Type B pancreatic cell (in vitro differentiated cells): ENCODE measurements around the gene APBA2. TPM values are rescaled to one million over a fixed set of nuclear protein-coding genes. Genes with fewer than 3 reads are reported as not detected.

Experiments used
- DNase-seq: peaks from one replicate; pipeline ENCODE4 v3.0.0; 2021; ENCODE audit warnings: mixed read lengths; ENCODE audit not compliant: unreplicated experiment; ENCODE audit errors: extremely low spot score
- H3K27ac Mint-ChIP-seq: 2 replicates; pipeline ENCODE4 v1.8.0; 2021; ENCODE audit warnings: mild to moderate bottlenecking, mixed read lengths
- H3K27me3 Mint-ChIP-seq: 2 replicates; pipeline ENCODE4 v1.8.0; 2021; ENCODE audit warnings: mixed read lengths
- H3K36me3 Mint-ChIP-seq: 2 replicates; pipeline ENCODE4 v1.8.0; 2021; ENCODE audit warnings: mixed read lengths
- H3K4me1 Mint-ChIP-seq: one replicate; pipeline ENCODE4 v1.8.0; 2021; ENCODE audit warnings: mixed read lengths; ENCODE audit not compliant: unreplicated experiment
- H3K4me3 Mint-ChIP-seq: 2 replicates; pipeline ENCODE4 v1.8.0; 2021; ENCODE audit warnings: mild to moderate bottlenecking, mixed read lengths
- H3K9me3 Mint-ChIP-seq: 2 replicates; pipeline ENCODE4 v1.8.0; 2021; ENCODE audit warnings: mixed read lengths
- total RNA-seq: library from RNA; stranded (reverse); gene quantifications from 2 replicates; pipeline ENCODE4 v1.2.1, GENCODE V29; 2021; ENCODE audit warnings: low replicate concordance
- TF ChIP-seq, protein P1 (sequence below): fragments of 200-600 bp; sonication (generic); conservative IDR thresholded peaks from 2 replicates; pipeline ENCODE4 v1.5.0; 2021; ENCODE audit warnings: antibody characterized with exemption, mild to moderate bottlenecking

The APBA2 gene
- total RNA-seq, 1 donor from 2014 or later = 33.3 TPM

DNA sequence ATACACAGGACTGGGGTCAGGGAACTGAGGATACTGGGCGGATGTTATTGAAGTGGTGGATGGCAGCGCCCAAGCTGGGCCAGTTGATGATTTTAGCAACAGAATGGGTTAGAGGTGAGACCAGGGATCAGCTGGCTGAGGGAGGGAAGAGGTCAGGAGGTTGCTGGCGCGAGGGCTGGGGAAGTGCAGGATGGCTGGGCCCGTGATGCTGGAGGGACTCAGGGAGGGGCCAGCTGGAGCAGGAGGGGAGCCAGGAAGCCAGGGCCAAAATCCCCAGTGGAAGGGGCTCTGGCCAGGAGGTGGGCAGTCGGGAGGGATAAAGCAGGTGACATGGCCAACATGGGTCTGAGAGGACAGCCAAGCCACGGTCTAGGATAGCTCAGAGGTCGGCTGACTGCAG is 205.9 kb downstream of the APBA2 start:
- Mint-ChIP-seq H3K36me3 (peaks cover 6% of the 10 kb centered on the region), H3K9me3 (no peaks in the 10 kb centered on the region), H3K27ac (no peak overlapping the region), H3K4me1 (peaks cover 12% of the 10 kb centered on the region), H3K27me3 (no peaks in the 10 kb centered on the region), H3K4me3 (no peak overlapping the region)
- DNase-seq = no peak
- TF ChIP-seq, protein P1, sequence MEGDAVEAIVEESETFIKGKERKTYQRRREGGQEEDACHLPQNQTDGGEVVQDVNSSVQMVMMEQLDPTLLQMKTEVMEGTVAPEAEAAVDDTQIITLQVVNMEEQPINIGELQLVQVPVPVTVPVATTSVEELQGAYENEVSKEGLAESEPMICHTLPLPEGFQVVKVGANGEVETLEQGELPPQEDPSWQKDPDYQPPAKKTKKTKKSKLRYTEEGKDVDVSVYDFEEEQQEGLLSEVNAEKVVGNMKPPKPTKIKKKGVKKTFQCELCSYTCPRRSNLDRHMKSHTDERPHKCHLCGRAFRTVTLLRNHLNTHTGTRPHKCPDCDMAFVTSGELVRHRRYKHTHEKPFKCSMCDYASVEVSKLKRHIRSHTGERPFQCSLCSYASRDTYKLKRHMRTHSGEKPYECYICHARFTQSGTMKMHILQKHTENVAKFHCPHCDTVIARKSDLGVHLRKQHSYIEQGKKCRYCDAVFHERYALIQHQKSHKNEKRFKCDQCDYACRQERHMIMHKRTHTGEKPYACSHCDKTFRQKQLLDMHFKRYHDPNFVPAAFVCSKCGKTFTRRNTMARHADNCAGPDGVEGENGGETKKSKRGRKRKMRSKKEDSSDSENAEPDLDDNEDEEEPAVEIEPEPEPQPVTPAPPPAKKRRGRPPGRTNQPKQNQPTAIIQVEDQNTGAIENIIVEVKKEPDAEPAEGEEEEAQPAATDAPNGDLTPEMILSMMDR = no peak

DNA sequence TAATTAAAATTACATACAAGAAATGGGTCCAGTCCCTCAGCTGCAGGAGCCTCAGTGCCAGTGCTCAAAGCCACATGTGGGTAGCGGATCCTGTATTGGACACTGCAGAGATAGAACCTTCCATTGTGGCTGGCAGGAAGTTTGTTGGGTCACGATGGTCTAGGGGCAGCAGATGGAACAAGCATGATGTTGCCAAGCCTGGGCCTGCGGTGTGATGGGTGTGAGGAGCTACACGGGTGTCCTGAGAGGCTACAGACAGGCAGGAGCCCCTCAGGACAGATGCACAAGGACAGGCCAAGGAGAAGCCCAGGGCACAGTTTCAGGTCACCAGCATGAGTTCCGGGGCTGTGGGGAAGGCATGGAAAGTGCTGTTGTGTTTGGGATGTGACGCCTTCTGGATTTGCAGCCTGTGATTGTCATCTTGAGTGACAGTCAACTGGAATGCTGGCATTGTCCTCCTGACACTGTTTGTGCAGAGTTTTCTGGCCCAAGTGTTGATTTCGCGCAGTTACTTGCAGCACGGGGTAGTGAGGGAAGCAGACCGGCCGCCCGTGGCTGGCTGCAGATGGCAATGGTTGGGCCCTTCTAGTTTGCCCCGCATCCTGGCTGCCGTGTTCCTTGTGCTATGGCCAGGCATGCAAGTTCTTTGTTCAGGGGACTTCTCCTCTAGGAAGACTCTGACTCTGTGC is 206.7 kb downstream of the APBA2 start:
- Mint-ChIP-seq H3K36me3 (peaks cover 8% of the 10 kb centered on the region), H3K27ac (no peak overlapping the region)
- TF ChIP-seq, protein P1 = no peak

DNA sequence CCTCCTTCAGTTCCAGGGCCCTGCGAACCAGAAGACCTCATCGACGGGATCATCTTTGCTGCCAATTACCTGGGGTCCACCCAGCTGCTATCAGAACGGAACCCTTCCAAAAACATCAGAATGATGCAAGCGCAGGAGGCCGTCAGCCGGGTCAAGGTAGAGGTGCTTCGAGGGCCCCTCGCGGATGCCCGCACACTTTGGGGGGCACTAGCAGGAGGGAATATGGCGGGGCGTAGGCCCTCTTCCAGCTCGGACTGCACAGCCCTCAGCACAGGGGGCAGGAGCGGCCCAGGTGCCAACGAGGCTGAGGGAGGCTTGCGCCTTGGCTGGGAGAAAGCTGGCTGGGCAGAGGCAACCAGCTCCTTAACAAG is 207.3 kb downstream of the APBA2 start:
- no peak overlapping the region for H3K4me3 Mint-ChIP-seq
- H3K9me3 Mint-ChIP-seq = no peaks in the 10 kb centered on the region
- H3K4me1 Mint-ChIP-seq = peaks cover 17% of the 10 kb centered on the region
- H3K27ac Mint-ChIP-seq = no peak overlapping the region
- H3K27me3 Mint-ChIP-seq = no peaks in the 10 kb centered on the region
- TF ChIP-seq, protein P1 = no peak
- DNase-seq = no peak
- H3K36me3 Mint-ChIP-seq = peaks cover 12% of the 10 kb centered on the region

More for the DNA sequence above, 206.7 kb downstream of the APBA2 start:
- H3K9me3 Mint-ChIP-seq = no peaks in the 10 kb centered on the region
- peaks cover 18% of the 10 kb centered on the region for H3K4me1 Mint-ChIP-seq
- DNase-seq = no peak
- H3K27me3 Mint-ChIP-seq = no peaks in the 10 kb centered on the region
- no peak overlapping the region for H3K4me3 Mint-ChIP-seq

DNA sequence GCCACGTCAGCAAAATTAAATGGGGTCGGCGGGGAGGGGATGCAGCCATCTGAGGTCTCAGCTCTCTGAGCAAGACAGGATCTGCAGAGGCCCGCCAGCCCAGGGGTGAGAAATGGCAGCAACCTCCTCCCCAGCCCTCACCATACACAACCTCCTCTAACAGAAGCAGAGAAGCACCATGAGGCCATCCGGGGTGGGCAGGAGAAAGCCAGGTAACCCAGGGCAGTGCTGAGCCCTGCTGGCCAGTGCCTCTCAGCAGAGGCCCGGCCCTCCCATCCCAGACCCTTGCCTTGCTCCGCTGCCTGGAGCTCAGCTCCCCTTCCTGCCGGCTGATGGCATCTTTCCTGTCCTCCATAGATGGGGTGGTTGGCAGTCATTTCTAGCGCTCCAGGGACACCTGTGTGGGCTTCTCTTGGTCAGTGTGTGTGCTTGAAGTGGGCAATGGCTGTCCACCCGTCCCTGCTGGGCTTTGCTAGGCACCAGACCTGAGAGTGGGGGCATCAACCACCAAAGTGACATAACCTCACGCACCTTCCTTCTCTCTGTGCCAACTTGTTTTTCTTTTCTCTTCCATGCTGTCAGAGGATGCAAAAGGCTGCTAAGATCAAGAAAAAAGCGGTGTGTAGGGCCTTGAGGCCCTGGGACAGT is 208.0 kb downstream of the APBA2 start:
- Mint-ChIP-seq H3K4me1 (peaks cover 17% of the 10 kb centered on the region), H3K36me3 (peaks cover 12% of the 10 kb centered on the region), H3K4me3 (no peak overlapping the region), H3K27me3 (no peaks in the 10 kb centered on the region), H3K9me3 (no peaks in the 10 kb centered on the region), H3K27ac (no peak overlapping the region)
- DNase-seq = no peak
- TF ChIP-seq, protein P1 = no peak

DNA sequence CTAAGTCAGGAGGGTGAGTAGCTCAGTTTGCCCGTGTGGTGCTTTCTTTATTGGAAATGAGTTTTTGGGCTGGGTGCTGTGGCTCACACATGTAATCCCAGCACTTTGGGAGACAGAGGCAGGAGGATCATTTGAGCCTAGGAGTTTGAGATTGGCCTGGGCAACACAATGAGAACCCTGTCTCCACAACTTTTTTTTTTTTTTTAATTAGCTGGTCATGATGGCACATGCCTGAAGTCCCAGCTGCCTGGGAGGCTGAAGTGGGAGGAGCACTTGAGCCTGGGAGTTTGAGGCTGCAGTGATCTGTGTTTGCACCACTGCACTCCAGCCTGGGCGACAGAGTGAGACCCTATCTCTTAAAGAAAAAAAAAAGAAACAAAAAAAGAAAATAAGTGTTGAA is 208.9 kb downstream of the APBA2 start:
- Mint-ChIP-seq H3K4me3 (no peak overlapping the region), H3K36me3 (peaks cover 12% of the 10 kb centered on the region), H3K9me3 (no peaks in the 10 kb centered on the region), H3K27ac (no peak overlapping the region), H3K27me3 (no peaks in the 10 kb centered on the region), H3K4me1 (peaks cover 17% of the 10 kb centered on the region)
- DNase-seq = no peak
- TF ChIP-seq, protein P1 = no peak
